ENCODE data around the gene TAF10. TPM values are rescaled to one million over a fixed set of nuclear protein-coding genes. Genes with fewer than 3 reads are reported as not detected.

Gene TAF10
- total RNA-seq, 2 experiments from 2014 or later, result 151 to 156 TPM

DNA sequence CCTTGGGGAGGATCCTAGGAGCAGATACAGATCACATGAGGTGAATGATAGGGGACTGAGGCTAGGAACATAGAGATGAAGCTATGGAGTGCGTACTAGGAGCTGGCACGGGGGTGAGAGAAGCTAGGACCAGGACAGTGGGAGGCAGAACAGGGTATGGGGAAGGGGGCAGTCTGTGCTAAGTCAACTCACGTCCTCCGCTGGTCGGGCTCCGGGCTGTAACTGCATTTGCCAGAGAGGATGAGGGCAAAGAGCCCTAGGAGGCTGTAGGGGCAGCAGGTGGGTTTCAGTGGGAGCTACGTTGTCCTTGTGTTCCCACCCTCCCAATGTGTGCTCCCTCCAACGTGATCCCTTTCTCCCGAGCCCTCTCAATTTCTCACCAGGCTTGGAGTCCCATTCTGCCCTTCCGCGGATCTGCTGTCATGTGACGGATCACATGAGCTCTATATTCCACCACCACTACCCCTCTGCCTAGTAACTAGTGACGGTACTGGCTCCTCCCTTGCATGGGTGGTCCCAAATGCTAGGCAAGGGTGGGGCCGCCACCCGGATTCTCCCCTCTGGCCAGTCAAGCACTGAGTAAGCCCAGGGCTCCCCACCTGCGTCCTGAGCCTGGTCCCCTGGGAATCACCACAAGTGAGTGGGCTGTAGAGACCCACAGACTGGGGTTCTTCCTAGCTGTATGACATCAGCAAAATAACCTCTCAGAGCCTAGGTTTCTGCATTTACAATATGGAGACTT lies 7.2 kb upstream of the TAF10 start, which contains the start of gene TPP1:
TPP1 (minus strand) TSS at position 419 of the 742 bp plus-strand sequence; CDS start at position 397, 22 bp downstream.
- no peaks in the 10 kb centered on the region for H3K9me3 Mint-ChIP-seq
- H3K27ac Mint-ChIP-seq, result no peak within 1 kb of the TSS
- H3K36me3 Mint-ChIP-seq (ENCODE audit: low read depth), result peaks cover 5% of the 10 kb centered on the region
- peaks cover 3% of the 10 kb centered on the region for H3K4me1 Mint-ChIP-seq (ENCODE audit: low read depth)
- H3K4me3 Mint-ChIP-seq, result no peak within 1 kb of the TSS
- intact Hi-C loops (cut with micrococcal nuclease), result loop anchor here (1.0 to 2.0 kb wide), 7 partner anchors 8 to 229 kb away; partner anchors contain the start of genes ARFIP2, MRPL17, SMPD1 and TIMM10B
- CTCF ChIA-PET, result interaction anchor here (0.6 to 3.0 kb wide), 13 partner anchors 9 to 137 kb away, joined by 3 to 22 read pairs (median 4); partner anchors contain the start of genes ILK, MRPL17 and RRP8
- peak; percentile 94 for DNase-seq
- no peaks in the 10 kb centered on the region for H3K27me3 Mint-ChIP-seq (ENCODE audit: low read depth)

DNA sequence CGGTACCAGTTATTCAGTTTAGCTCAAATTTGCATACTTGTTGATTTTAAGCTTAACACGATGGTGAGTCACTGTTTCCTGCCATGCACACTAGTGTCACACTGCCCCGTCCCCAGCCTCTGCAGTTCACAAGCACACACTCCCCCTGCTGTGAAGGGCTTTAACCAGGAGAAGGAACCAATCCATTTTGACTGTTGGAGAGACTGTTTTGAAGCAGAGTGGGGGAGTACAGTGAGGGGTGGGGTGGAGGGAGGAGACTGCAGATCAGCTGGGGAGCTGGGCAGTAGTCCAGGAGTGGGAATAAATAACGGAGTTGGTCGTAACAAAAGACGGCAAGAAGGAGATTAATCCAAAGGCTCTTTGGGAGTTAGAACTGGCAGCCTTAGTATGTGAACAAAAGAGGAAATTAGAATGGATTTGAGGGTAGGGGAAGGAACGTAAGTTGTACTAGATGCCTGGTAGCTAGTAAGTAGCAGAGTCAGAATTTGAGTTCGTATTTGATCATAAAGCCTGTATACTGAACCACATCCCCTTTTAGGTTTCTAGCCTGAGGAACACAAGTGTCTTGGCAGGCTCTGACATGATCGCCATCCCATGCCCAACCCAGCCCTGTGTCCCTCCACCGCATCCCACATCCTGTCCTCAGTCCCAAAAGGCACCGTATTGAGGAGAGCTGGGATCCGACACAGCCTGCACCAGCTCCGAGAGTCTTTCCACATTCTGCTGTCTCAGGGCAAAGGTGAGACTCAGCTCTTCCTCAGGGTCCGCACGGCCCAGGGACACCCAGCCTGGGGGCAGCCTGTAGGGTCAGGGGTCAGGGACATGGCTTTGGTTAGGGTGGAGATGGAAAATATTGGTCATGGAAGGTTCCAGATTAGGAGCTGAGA lies 6.3 kb upstream of the TAF10 start:
- no peak overlapping the region for H3K27ac Mint-ChIP-seq
- no peak overlapping the region for H3K4me3 Mint-ChIP-seq
- H3K9me3 Mint-ChIP-seq, result no peaks in the 10 kb centered on the region
- H3K36me3 Mint-ChIP-seq (ENCODE audit: low read depth), result peaks cover 5% of the 10 kb centered on the region
- DNase-seq, result peak; percentile 76
- H3K4me1 Mint-ChIP-seq (ENCODE audit: low read depth), result peaks cover 3% of the 10 kb centered on the region
- H3K27me3 Mint-ChIP-seq (ENCODE audit: low read depth), result no peaks in the 10 kb centered on the region
- intact Hi-C loops (cut with micrococcal nuclease), result loop anchor here (1.0 to 2.0 kb wide), 7 partner anchors 7 to 228 kb away; partner anchors contain the start of genes ARFIP2, MRPL17, SMPD1 and TIMM10B
- CTCF ChIA-PET, result interaction anchor here (1.0 to 3.0 kb wide), 15 partner anchors 9 to 240 kb away, joined by 3 to 22 read pairs (median 4); partner anchors contain the start of genes ILK, MRPL17 and RRP8

GRCh38 chr11:6617315-6617781 lies 5.3 kb upstream of the TAF10 start:
- Mint-ChIP-seq H3K4me3 (peak overlapping the region; percentile 8), H3K9me3 (no peaks in the 10 kb centered on the region), H3K4me1 (ENCODE audit: low read depth) (peaks cover 3% of the 10 kb centered on the region), H3K27me3 (ENCODE audit: low read depth) (no peaks in the 10 kb centered on the region), H3K36me3 (ENCODE audit: low read depth) (peaks cover 5% of the 10 kb centered on the region), H3K27ac (peak overlapping the region; percentile 14)
- CTCF ChIA-PET, result interaction anchor here (1.0 to 3.0 kb wide), 10 partner anchors 8 to 239 kb away, joined by 3 to 22 read pairs (median 4); partner anchors contain the start of genes ILK, MRPL17 and RRP8
- DNase-seq, result no peak
- intact Hi-C loops (cut with micrococcal nuclease), result no loop called here

DNA sequence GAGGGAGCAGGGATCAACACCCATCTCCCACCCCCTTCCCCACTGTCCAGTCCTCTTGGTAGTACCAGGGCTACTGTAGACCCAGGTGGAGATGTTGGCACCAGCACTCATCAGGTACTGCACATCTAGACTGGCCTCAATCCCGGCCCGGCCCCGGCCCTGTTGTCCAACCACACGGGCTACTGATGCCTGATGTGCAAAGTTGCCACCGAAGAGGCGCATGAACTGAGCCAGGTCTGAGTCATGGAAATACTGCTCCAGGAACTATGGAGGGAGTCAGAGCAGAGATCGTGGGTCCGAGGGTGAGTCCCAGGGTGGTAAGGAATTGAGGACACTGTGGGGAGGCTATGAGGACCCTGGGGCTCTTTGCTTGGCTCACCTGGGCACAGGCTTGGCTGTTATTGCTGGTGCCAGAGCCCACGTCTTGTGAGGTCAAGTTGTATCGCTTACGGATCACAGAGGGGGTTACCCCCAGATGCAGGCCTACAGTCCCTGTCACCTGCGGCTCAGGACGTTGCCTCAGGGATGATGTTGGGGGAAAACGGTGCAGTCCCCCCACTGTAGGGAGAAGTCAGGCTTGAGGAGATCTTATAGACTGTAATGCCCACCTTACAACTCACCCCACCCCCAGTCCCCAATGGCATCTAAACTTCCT lies 4.7 kb upstream of the TAF10 start:
- Mint-ChIP-seq H3K27me3 (ENCODE audit: low read depth) (no peaks in the 10 kb centered on the region), H3K36me3 (ENCODE audit: low read depth) (peaks cover 5% of the 10 kb centered on the region), H3K27ac (no peak overlapping the region), H3K4me3 (no peak overlapping the region), H3K4me1 (ENCODE audit: low read depth) (peaks cover 3% of the 10 kb centered on the region), H3K9me3 (no peaks in the 10 kb centered on the region)
- CTCF ChIA-PET, result interaction anchor here (1.0 to 3.0 kb wide), 2 partner anchors 13 to 51 kb away, joined by 5 to 22 read pairs; partner anchors contain the start of genes ILK and RRP8
- intact Hi-C loops (cut with micrococcal nuclease), result no loop called here
- DNase-seq, result no peak

GRCh38 chr11:6615882-6616585 lies 4.0 kb upstream of the TAF10 start:
- peaks cover 12% of the 10 kb centered on the region for H3K36me3 Mint-ChIP-seq (ENCODE audit: low read depth)
- H3K9me3 Mint-ChIP-seq, result no peaks in the 10 kb centered on the region
- H3K4me3 Mint-ChIP-seq, result no peak overlapping the region
- CTCF ChIA-PET, result interaction anchor here (1.0 kb wide), 1 partner anchor 52 kb away, joined by 5 read pairs; no protein-coding TSS in a partner anchor
- H3K4me1 Mint-ChIP-seq (ENCODE audit: low read depth), result peaks cover 8% of the 10 kb centered on the region
- H3K27ac Mint-ChIP-seq, result no peak overlapping the region
- H3K27me3 Mint-ChIP-seq (ENCODE audit: low read depth), result no peaks in the 10 kb centered on the region
- no peak for DNase-seq
- intact Hi-C loops (cut with micrococcal nuclease), result no loop called here

GRCh38 chr11:6615046-6615445 lies 3.0 kb upstream of the TAF10 start:
- Mint-ChIP-seq H3K9me3 (no peaks in the 10 kb centered on the region), H3K4me1 (ENCODE audit: low read depth) (peaks cover 18% of the 10 kb centered on the region), H3K27me3 (ENCODE audit: low read depth) (no peaks in the 10 kb centered on the region), H3K36me3 (ENCODE audit: low read depth) (peaks cover 21% of the 10 kb centered on the region), H3K27ac (peak overlapping the region; percentile 41), H3K4me3 (no peak overlapping the region)
- intact Hi-C loops (cut with micrococcal nuclease), result no loop called here
- no peak for DNase-seq
- CTCF ChIA-PET, result no interaction called here

DNA sequence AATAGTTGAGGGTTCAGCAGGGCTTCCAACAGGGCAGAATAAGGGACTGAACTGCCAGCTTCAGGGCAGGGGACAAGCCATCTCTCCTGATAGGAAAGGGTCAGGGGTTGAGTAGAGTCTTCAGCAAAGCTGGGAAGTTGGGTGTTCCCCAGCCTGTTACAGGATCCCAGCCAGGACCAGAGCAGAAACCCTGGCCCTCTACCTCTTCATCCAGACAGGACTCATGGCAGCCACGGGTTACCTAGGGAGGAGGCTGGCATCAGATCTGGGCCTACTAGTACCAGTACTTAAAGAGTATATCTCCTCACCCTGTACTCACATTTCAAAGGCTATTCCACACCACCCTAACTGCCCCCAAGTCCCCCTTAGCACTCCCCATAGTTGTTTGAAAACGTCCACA lies 2.4 kb upstream of the TAF10 start:
- no peak for DNase-seq
- H3K9me3 Mint-ChIP-seq, result no peaks in the 10 kb centered on the region
- intact Hi-C loops (cut with micrococcal nuclease), result no loop called here
- H3K36me3 Mint-ChIP-seq (ENCODE audit: low read depth), result peaks cover 26% of the 10 kb centered on the region
- H3K27me3 Mint-ChIP-seq (ENCODE audit: low read depth), result no peaks in the 10 kb centered on the region
- H3K4me1 Mint-ChIP-seq (ENCODE audit: low read depth), result peaks cover 24% of the 10 kb centered on the region
- no peak overlapping the region for H3K4me3 Mint-ChIP-seq
- CTCF ChIA-PET, result no interaction called here
- H3K27ac Mint-ChIP-seq, result peak overlapping the region; percentile 41

DNA sequence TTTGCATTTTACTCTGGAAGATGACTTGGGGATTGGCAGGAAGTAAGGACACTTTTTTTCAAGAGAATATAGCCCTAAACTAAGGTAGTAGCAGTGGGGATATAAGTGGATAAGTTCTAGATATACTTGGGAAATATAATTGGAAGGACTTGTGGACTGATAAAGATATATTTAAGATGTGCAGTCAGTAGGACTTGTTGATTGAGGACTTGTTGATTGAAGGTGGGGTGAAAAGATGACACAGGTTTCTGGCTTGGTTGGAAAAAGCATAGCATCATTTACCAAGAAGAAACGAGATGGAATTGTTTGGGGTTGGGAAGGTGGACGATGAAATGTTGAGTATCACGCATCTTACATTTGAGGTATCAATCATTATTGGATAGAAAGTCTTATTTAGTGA lies 1.5 kb upstream of the TAF10 start:
- no peak for DNase-seq
- H3K4me1 Mint-ChIP-seq (ENCODE audit: low read depth), result peaks cover 30% of the 10 kb centered on the region
- H3K27ac Mint-ChIP-seq, result no peak overlapping the region
- CTCF ChIA-PET, result interaction anchor here (1.1 to 3.5 kb wide), 3 partner anchors 13 to 91 kb away, joined by 4 to 20 read pairs (median 4); partner anchors contain the start of gene MRPL17
- intact Hi-C loops (cut with micrococcal nuclease), result no loop called here
- H3K4me3 Mint-ChIP-seq, result no peak overlapping the region
- no peaks in the 10 kb centered on the region for H3K9me3 Mint-ChIP-seq
- H3K27me3 Mint-ChIP-seq (ENCODE audit: low read depth), result no peaks in the 10 kb centered on the region
- H3K36me3 Mint-ChIP-seq (ENCODE audit: low read depth), result peaks cover 29% of the 10 kb centered on the region

DNA sequence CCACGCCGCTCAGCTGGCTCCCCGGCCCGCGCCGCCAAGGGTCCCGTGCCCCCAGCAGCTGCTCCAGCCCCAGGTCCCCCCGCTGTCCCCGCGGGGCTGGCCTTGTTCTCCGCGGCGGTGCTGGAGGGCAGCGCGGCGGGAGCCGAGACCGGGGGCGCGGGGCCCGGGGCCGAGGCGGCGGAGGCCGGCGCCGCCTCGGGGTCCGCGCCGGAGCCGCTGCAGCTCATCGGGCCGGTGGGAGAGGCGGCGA lies 128 bp downstream of the TAF10 start:
- peak overlapping the region; percentile 87 for H3K4me3 Mint-ChIP-seq
- H3K27me3 Mint-ChIP-seq (ENCODE audit: low read depth), result no peaks in the 10 kb centered on the region
- H3K36me3 Mint-ChIP-seq (ENCODE audit: low read depth), result peaks cover 35% of the 10 kb centered on the region
- CTCF ChIA-PET, result interaction anchor here (0.7 to 3.5 kb wide), 8 partner anchors 33 to 129 kb away, joined by 3 to 20 read pairs (median 3); partner anchors contain the start of gene MRPL17
- H3K9me3 Mint-ChIP-seq, result no peaks in the 10 kb centered on the region
- no peak for DNase-seq
- H3K27ac Mint-ChIP-seq, result no peak overlapping the region
- H3K4me1 Mint-ChIP-seq (ENCODE audit: low read depth), result peaks cover 42% of the 10 kb centered on the region
- intact Hi-C loops (cut with micrococcal nuclease), result loop anchor here (1.0 kb wide), 5 partner anchors 7 to 378 kb away; partner anchors contain the start of genes FHIP1B, ILK, MRPL17 and RRP8

DNA sequence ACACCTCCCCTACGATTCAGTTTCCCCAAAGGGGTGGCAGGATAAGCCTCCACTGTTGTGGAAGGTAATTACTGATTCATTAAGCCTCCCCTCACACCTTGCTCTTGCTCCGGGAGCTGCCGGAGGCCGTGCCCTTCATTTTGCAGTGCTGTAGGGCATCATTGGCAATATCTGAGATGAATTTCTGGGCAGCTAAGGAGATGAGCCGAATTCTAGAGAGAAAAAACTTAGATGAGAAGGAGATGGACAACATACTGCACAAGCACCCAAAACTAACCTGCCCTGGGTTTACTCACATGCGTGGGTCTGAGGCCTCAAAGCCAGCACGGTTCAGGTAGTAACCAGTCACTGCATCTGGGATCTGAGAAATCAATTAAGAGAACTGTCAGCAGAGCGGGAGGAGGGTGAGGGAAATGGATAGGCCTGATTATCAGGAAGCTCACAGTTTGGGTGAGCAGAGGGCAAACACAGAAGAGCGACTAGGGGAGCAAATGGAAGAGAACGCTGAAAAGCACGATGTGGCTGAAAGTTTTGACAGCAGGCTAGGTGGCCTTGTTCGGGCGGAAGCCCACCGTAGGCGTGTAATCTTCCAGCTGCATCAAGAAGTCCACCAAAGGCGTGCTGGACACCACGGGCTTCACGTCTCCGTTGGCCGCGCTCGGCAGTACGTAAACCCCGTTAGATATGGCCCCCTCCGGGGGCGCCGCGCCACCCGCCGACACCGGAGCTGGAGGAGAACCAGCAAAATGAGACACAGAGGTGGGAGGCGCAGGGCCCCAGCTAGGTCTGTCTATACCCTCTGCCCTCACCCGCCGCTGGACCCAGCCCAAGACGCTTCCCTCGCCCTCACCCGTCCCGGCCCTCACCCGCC lies 689 bp downstream of the TAF10 start:
- peaks cover 42% of the 10 kb centered on the region for H3K4me1 Mint-ChIP-seq (ENCODE audit: low read depth)
- peak; percentile 28 for DNase-seq
- H3K27ac Mint-ChIP-seq, result peak overlapping the region; percentile 90
- H3K4me3 Mint-ChIP-seq, result peak overlapping the region; percentile 87
- H3K9me3 Mint-ChIP-seq, result no peaks in the 10 kb centered on the region
- peaks cover 35% of the 10 kb centered on the region for H3K36me3 Mint-ChIP-seq (ENCODE audit: low read depth)
- intact Hi-C loops (cut with micrococcal nuclease), result loop anchor here (1.0 kb wide), 1 partner anchor 8 kb away; the partner anchor contains the start of gene TPP1
- CTCF ChIA-PET, result interaction anchor here (0.7 to 3.5 kb wide), 9 partner anchors 34 to 134 kb away, joined by 3 to 20 read pairs (median 3); partner anchors contain the start of gene MRPL17
- H3K27me3 Mint-ChIP-seq (ENCODE audit: low read depth), result no peaks in the 10 kb centered on the region

Data from activated naive CD4-positive, alpha-beta T cell treated with anti-CD3 and anti-CD28 coated beads for 36 hours (primary cell).